Ishikawa (cell line): Measurements from ENCODE around the gene IER5.

Experiments used
- CEBPB ChIP-seq: IDR thresholded peaks from 2 replicates; pipeline ENCODE4 v1.6.1; 2012
- CREB1 ChIP-seq: IDR thresholded peaks from 2 replicates; pipeline ENCODE4 v1.6.1; 2012; ENCODE audit warnings: low read depth
- EP300 ChIP-seq: IDR thresholded peaks from 2 replicates; pipeline ENCODE4 v1.6.1; 2012; ENCODE audit warnings: borderline replicate concordance
- FOXM1 ChIP-seq: IDR thresholded peaks from 2 replicates; pipeline ENCODE4 v1.6.1; 2012; ENCODE audit warnings: low read depth, borderline replicate concordance
- RAD21 ChIP-seq: IDR thresholded peaks from 2 replicates; pipeline ENCODE4 v1.6.1; 2012; ENCODE audit warnings: low read depth
- TAF1 ChIP-seq: IDR thresholded peaks from 2 replicates; pipeline ENCODE4 v1.6.1; 2012; ENCODE audit warnings: low read depth, mild to moderate bottlenecking
- TCF12 ChIP-seq: IDR thresholded peaks from 2 replicates; pipeline ENCODE4 v1.6.1; 2012; ENCODE audit warnings: low read depth
- TEAD4 ChIP-seq: IDR thresholded peaks from 2 replicates; pipeline ENCODE4 v1.6.1; 2012
- YY1 ChIP-seq: IDR thresholded peaks from 2 replicates; pipeline ENCODE4 v1.6.1; 2012; ENCODE audit warnings: low read depth
- TF ChIP-seq, protein P1 (sequence below): IDR thresholded peaks from 2 replicates; pipeline ENCODE4 v1.6.1; 2012; ENCODE audit warnings: low read depth, mild to moderate bottlenecking
- TF ChIP-seq, protein P2 (sequence below): IDR thresholded peaks from 2 replicates; pipeline ENCODE4 v1.6.1; 2012

DNA sequence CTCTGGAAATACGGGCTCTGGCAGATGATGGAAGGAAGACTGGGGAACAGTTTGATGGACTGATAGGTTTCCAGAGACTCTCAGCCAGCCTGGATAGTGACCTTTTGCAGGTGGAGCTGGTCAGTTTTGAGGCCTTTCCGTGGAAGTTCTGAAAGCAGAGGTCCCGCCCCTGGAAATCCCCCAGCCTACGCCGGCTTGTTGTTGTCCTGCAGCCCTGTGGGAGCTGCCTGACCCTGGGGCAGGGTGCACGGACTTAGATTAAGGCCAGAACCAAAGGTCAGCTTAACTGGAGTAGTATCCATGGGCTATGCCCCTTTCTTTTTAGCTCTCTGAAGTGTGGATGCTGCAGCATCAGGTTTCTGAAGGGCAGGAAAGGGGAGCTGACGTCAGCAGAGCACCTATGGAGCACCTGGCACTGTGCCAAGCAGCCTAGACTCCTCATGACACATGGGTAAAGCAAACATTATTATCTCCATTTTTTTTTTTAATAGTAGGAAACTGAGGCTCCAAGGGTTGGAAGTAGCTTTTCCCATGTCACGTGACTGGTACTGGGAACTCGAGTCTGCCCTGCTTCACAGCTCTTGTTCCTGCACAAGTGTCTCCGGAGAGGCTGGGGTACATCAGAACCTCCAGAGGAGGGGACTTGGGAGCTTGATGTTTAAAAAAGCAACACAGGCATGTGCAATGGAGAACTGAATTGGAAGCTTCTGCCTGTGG, 38.5 kb downstream of the IER5 start:
- no peak for TF ChIP-seq CEBPB
- TF ChIP-seq YY1 = no peak
- TF ChIP-seq EP300 = 0 out of 2 replicates have a peak, but pooled peaks have one; percentile 21
- no peak for TF ChIP-seq TAF1
- 0 out of 2 replicates have a peak, but pooled peaks have one; percentile 49 for TF ChIP-seq TCF12
- TF ChIP-seq FOXM1 = no peak
- TF ChIP-seq, protein P1, sequence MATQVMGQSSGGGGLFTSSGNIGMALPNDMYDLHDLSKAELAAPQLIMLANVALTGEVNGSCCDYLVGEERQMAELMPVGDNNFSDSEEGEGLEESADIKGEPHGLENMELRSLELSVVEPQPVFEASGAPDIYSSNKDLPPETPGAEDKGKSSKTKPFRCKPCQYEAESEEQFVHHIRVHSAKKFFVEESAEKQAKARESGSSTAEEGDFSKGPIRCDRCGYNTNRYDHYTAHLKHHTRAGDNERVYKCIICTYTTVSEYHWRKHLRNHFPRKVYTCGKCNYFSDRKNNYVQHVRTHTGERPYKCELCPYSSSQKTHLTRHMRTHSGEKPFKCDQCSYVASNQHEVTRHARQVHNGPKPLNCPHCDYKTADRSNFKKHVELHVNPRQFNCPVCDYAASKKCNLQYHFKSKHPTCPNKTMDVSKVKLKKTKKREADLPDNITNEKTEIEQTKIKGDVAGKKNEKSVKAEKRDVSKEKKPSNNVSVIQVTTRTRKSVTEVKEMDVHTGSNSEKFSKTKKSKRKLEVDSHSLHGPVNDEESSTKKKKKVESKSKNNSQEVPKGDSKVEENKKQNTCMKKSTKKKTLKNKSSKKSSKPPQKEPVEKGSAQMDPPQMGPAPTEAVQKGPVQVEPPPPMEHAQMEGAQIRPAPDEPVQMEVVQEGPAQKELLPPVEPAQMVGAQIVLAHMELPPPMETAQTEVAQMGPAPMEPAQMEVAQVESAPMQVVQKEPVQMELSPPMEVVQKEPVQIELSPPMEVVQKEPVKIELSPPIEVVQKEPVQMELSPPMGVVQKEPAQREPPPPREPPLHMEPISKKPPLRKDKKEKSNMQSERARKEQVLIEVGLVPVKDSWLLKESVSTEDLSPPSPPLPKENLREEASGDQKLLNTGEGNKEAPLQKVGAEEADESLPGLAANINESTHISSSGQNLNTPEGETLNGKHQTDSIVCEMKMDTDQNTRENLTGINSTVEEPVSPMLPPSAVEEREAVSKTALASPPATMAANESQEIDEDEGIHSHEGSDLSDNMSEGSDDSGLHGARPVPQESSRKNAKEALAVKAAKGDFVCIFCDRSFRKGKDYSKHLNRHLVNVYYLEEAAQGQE = no peak
- TF ChIP-seq, protein P2, sequence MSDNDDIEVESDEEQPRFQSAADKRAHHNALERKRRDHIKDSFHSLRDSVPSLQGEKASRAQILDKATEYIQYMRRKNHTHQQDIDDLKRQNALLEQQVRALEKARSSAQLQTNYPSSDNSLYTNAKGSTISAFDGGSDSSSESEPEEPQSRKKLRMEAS = peak; percentile 59
- TF ChIP-seq CREB1 = 0 out of 2 replicates have a peak, but pooled peaks have one; percentile 30
- TF ChIP-seq TEAD4 = no peak
- TF ChIP-seq RAD21 = no peak
